GM23338 (cell line): ENCODE measurements around the gene ABCG8. TPM values are rescaled to one million over a fixed set of nuclear protein-coding genes. Genes with fewer than 3 reads are reported as not detected.

Source experiments
- ATAC-seq: fragments of 200-7000 bp; cut with Tn5 transposase; 3 replicates; pipeline ENCODE4 v1.9.1; 2020
- DNase-seq: peaks from one replicate; pipeline ENCODE4 v3.0.0-alpha.2; 2015; ENCODE audit warnings: low spot score
- H2AFZ ChIP-seq: fragments of 200-600 bp; sonication (generic); 2 replicates; pipeline ENCODE4 v1.8.0; 2016; ENCODE audit warnings: antibody characterized with exemption, mild to moderate bottlenecking, moderate library complexity
- H3F3A ChIP-seq: fragments of 200-600 bp; sonication (generic); replicated peaks from 2 replicates; pipeline ENCODE4 v1.8.0; 2017; ENCODE audit warnings: antibody characterized with exemption, mixed run types, low read depth
- H3K27ac ChIP-seq: fragments of 200-600 bp; sonication (generic); 2 replicates; pipeline ENCODE4 v1.6.1; 2016; ENCODE audit warnings: low read depth
- H3K27me3 ChIP-seq: fragments of 200-600 bp; sonication (generic); 2 replicates; pipeline ENCODE4 v1.8.0; 2016; ENCODE audit warnings: mild to moderate bottlenecking, mixed run types, moderate library complexity; ENCODE audit not compliant: insufficient read depth
- H3K36me3 ChIP-seq: fragments of 200-600 bp; sonication (generic); 2 replicates; pipeline ENCODE4 v1.8.0; 2016; ENCODE audit warnings: mild to moderate bottlenecking; ENCODE audit not compliant: insufficient read depth
- H3K4me1 ChIP-seq: fragments of 200-600 bp; sonication (generic); 2 replicates; pipeline ENCODE4 v1.8.0; 2016; ENCODE audit warnings: mild to moderate bottlenecking, moderate library complexity; ENCODE audit not compliant: insufficient read depth
- H3K4me2 ChIP-seq: fragments of 200-600 bp; sonication (generic); 2 replicates; pipeline ENCODE4 v1.7.1; 2017; ENCODE audit warnings: mixed run types
- H3K4me3 ChIP-seq: fragments of 200-600 bp; sonication (generic); 2 replicates; pipeline ENCODE4 v1.6.1; 2016; ENCODE audit warnings: mixed run types
- H3K79me2 ChIP-seq: fragments of 200-600 bp; sonication (generic); replicated peaks from 2 replicates; pipeline ENCODE4 v1.8.0; 2017; ENCODE audit warnings: mild to moderate bottlenecking; ENCODE audit not compliant: insufficient read depth
- H3K9me2 ChIP-seq: fragments of 200-600 bp; sonication (generic); 2 replicates; pipeline ENCODE4 v1.8.0; 2017; ENCODE audit not compliant: insufficient read depth
- H4K20me1 ChIP-seq: fragments of 200-600 bp; sonication (generic); replicated peaks from 2 replicates; pipeline ENCODE4 v1.8.0; 2017; ENCODE audit warnings: mild to moderate bottlenecking; ENCODE audit not compliant: insufficient read depth
- H3K27ac Mint-ChIP-seq: 2 replicates; pipeline ENCODE4 v1.8.0; 2020; ENCODE audit warnings: inconsistent platforms, mild to moderate bottlenecking, moderate library complexity, mixed read lengths
- H3K27me3 Mint-ChIP-seq: 3 replicates; pipeline ENCODE4 v1.8.0; 2022; ENCODE audit warnings: low read depth, mild to moderate bottlenecking, moderate library complexity, mixed read lengths, inconsistent platforms; ENCODE audit not compliant: insufficient read depth, poor library complexity
- H3K36me3 Mint-ChIP-seq: 3 replicates; pipeline ENCODE4 v1.8.0; 2021; ENCODE audit warnings: low read depth, mild to moderate bottlenecking, inconsistent platforms, moderate library complexity, mixed read lengths
- H3K4me1 Mint-ChIP-seq: 3 replicates; pipeline ENCODE4 v1.8.0; 2020; ENCODE audit warnings: mild to moderate bottlenecking, inconsistent platforms, mixed read lengths
- H3K4me3 Mint-ChIP-seq: 3 replicates; pipeline ENCODE4 v1.8.0; 2021; ENCODE audit warnings: moderate library complexity, mild to moderate bottlenecking, inconsistent platforms, mixed read lengths
- H3K9me3 Mint-ChIP-seq: 3 replicates; pipeline ENCODE4 v1.8.0; 2020; ENCODE audit warnings: moderate library complexity, mild to moderate bottlenecking, inconsistent platforms, mixed read lengths
- CREB1 ChIP-seq: fragments of 250-450 bp; sonication (Bioruptor Pico); IDR thresholded peaks from 2 replicates; pipeline ENCODE4 v1.5.0; 2020; ENCODE audit warnings: low read depth, mild to moderate bottlenecking, moderate library complexity
- ETS1 ChIP-seq: IDR thresholded peaks from 2 replicates; pipeline ENCODE4 v1.6.1; 2016; ENCODE audit warnings: antibody characterized with exemption
- EZH2 ChIP-seq: fragments of 200-600 bp; sonication (generic); IDR thresholded peaks from one replicate; pipeline ENCODE4 v1.8.0; 2017; ENCODE audit warnings: antibody characterized with exemption, mild to moderate bottlenecking, low read depth; ENCODE audit not compliant: unreplicated experiment
- EZH2phosphoT487 ChIP-seq: fragments of 200-600 bp; sonication (generic); IDR thresholded peaks from one replicate; pipeline ENCODE4 v1.8.1; 2018; ENCODE audit warnings: antibody characterized with exemption; ENCODE audit not compliant: unreplicated experiment
- JUNB ChIP-seq: IDR thresholded peaks from one replicate; pipeline ENCODE4 v1.6.1; 2016; ENCODE audit warnings: antibody characterized with exemption; ENCODE audit not compliant: unreplicated experiment
- NANOG ChIP-seq: IDR thresholded peaks from 2 replicates; pipeline ENCODE4 v1.6.1; 2016; ENCODE audit warnings: antibody characterized with exemption, borderline replicate concordance
- POLR2AphosphoS5 ChIP-seq: IDR thresholded peaks from 2 replicates; pipeline ENCODE4 v1.6.1; 2016; ENCODE audit warnings: antibody characterized with exemption, low read depth
- REST ChIP-seq: IDR thresholded peaks from one replicate; pipeline ENCODE4 v1.6.1; 2018; ENCODE audit warnings: antibody characterized with exemption; ENCODE audit not compliant: unreplicated experiment
- STAT1 ChIP-seq: IDR thresholded peaks from one replicate; pipeline ENCODE4 v1.6.1; 2016; ENCODE audit warnings: antibody characterized with exemption; ENCODE audit not compliant: unreplicated experiment
- ZNF331 ChIP-seq: fragments of 250-450 bp; sonication (Bioruptor Pico); IDR thresholded peaks from 2 replicates; pipeline ENCODE4 v1.5.0; 2020; ENCODE audit warnings: low read depth, mild to moderate bottlenecking, moderate library complexity
- polyA plus RNA-seq: library from polyadenylated mRNA; unstranded; fragments of >200 nt; fragmentation: Nextera tagmentation; extraction: Ambion mirVana; gene quantifications from 2 replicates; pipeline ENCODE4 v1.2.1, GENCODE V29; 2016
- total RNA-seq: library from RNA; depleted of rRNA; stranded (reverse); fragments of >200 nt; shearing (Covaris generic); gene quantifications from 2 replicates; pipeline ENCODE4 v1.2.3, GENCODE V29; 2014
- TF ChIP-seq, protein P1 (sequence below), 2 experiments: fragments of 200-600 bp in 1 of 2; sonication (generic) in 1 of 2; conservative IDR thresholded peaks; 2 replicates each; pipeline versions ENCODE4 v1.5.1 to v1.6.1; 2016 to 2017; ENCODE audit warnings: antibody characterized with exemption in 2 of 2, low read depth in 2 of 2, mild to moderate bottlenecking in 2 of 2, moderate library complexity in 1 of 2

ABCG8 gene
- total and polyA plus RNA-seq, 2 experiments from 2014 or later = 0.19 to 0.35 TPM

DNA sequence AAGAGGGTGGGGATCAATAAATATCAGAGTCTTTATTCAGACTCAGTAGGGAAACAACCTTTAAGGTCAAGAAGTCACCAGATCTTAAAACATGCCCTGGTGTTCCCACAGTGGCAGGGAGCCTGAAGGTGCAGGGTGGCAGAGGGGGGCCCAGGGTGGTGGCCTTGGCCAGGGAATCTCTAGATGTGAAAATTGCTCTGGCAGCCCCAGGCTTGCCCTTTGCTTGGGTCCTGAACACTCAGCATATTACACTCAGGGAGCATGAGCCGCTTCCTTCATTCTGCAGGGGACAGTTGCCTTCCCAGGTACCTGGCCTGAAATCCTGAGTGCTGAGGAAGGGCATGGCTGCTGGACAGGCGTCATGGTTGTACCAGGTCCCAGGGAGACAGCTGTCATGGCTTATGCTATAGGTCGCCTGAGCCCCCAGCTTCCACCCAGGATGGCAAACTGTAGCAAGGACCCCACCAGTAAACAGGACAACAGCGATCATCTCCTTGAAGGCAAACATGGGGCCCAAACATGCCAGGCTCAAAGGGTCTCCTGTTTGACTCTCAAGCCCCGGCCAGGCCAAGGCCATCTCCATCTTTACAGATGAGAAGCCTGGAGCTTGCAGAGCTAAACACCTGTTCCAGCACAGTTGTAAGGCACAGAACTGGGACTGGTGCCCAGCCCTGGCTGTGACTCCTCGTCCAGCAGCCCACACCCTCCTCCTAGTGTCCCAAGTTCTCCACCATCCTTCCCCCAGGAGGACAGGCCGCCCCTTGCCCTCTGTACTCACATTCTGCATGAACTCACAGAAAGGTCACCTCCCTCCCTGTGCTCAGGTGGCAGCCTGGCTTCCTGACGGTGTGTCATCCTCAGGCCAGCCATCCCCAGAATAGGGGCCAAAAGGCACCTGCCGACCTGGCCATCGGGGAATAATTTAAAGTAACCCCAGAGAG, 14.6 kb downstream of the ABCG8 start:
- TF ChIP-seq EZH2phosphoT487 = no peak
- no peak for TF ChIP-seq POLR2AphosphoS5
- no peak for TF ChIP-seq CREB1 (CRISPR knock-in tag)
- TF ChIP-seq EZH2 = no peak
- H4K20me1 ChIP-seq = no peaks in the 10 kb centered on the region
- H3K9me3 Mint-ChIP-seq = no peaks in the 10 kb centered on the region
- H3K4me3 Mint-ChIP-seq = no peak overlapping the region
- DNase-seq (no peak), ATAC-seq (no peak)
- no peak overlapping the region for H3K27ac ChIP-seq
- no peak overlapping the region for H3K4me3 ChIP-seq
- no peaks in the 10 kb centered on the region for H3K79me2 ChIP-seq
- peaks cover 8% of the 10 kb centered on the region for H3K27me3 Mint-ChIP-seq
- H2AFZ ChIP-seq = no peak overlapping the region
- no peaks in the 10 kb centered on the region for H3K36me3 Mint-ChIP-seq
- H3K36me3 ChIP-seq = no peaks in the 10 kb centered on the region
- H3K4me2 ChIP-seq = no peak overlapping the region
- no peaks in the 10 kb centered on the region for H3F3A ChIP-seq
- H3K27me3 ChIP-seq = peaks cover 23% of the 10 kb centered on the region; the same call in 1 of the 2 replicates
- no peaks in the 10 kb centered on the region for H3K4me1 Mint-ChIP-seq
- H3K4me1 ChIP-seq = no peaks in the 10 kb centered on the region
- H3K9me2 ChIP-seq = no peaks in the 10 kb centered on the region
- no peak overlapping the region for H3K27ac Mint-ChIP-seq

GRCh38 chr2:43854671-43855070, 15.9 kb downstream of the ABCG8 start:
- Histone ChIP-seq H3K4me3 (no peak overlapping the region), H2AFZ (no peak overlapping the region), H3F3A (no peaks in the 10 kb centered on the region), H3K4me2 (no peak overlapping the region), H3K27me3 (peaks cover 30% of the 10 kb centered on the region; the same call in 1 of the 2 replicates), H3K79me2 (no peaks in the 10 kb centered on the region), H4K20me1 (no peaks in the 10 kb centered on the region), H3K36me3 (no peaks in the 10 kb centered on the region), H3K9me2 (no peaks in the 10 kb centered on the region), H3K4me1 (no peaks in the 10 kb centered on the region), H3K27ac (no peak overlapping the region)
- Mint-ChIP-seq H3K36me3 (no peaks in the 10 kb centered on the region), H3K27me3 (peaks cover 5% of the 10 kb centered on the region), H3K9me3 (no peaks in the 10 kb centered on the region), H3K27ac (no peak overlapping the region), H3K4me1 (no peaks in the 10 kb centered on the region), H3K4me3 (no peak overlapping the region)
- ATAC-seq (no peak), DNase-seq (no peak)
- TF ChIP-seq POLR2AphosphoS5 (no peak), EZH2 (no peak), EZH2phosphoT487 (no peak), NANOG (no peak), ZNF331 (CRISPR knock-in tag) (no peak), STAT1 (no peak), REST (no peak), JUNB (no peak), ETS1 (no peak), CREB1 (CRISPR knock-in tag) (no peak)
- TF ChIP-seq, protein P1, sequence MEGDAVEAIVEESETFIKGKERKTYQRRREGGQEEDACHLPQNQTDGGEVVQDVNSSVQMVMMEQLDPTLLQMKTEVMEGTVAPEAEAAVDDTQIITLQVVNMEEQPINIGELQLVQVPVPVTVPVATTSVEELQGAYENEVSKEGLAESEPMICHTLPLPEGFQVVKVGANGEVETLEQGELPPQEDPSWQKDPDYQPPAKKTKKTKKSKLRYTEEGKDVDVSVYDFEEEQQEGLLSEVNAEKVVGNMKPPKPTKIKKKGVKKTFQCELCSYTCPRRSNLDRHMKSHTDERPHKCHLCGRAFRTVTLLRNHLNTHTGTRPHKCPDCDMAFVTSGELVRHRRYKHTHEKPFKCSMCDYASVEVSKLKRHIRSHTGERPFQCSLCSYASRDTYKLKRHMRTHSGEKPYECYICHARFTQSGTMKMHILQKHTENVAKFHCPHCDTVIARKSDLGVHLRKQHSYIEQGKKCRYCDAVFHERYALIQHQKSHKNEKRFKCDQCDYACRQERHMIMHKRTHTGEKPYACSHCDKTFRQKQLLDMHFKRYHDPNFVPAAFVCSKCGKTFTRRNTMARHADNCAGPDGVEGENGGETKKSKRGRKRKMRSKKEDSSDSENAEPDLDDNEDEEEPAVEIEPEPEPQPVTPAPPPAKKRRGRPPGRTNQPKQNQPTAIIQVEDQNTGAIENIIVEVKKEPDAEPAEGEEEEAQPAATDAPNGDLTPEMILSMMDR (conservative IDR thresholded peaks at IDR 0.05; ENCODE audit: low read depth in 2 of 2) = no peak
